WERI-Rb-1 (cell line): ENCODE measurements around the gene MEIS3.
A peak's percentile ranks its signal among the peaks of the same experiment; 100 is the strongest.

Experiments
- DNase-seq: peaks from one replicate; pipeline ENCODE4 v3.0.0-alpha.2; 2020
- H3K27ac ChIP-seq: fragments of 250-450 bp; sonication (Bioruptor Pico); 2 replicates; pipeline ENCODE4 v1.5.1; 2020; ENCODE audit warnings: mild to moderate bottlenecking, moderate library complexity
- H3K27me3 ChIP-seq: fragments of 250-450 bp; sonication (Bioruptor Pico); 2 replicates; pipeline ENCODE4 v1.5.1; 2021; ENCODE audit warnings: mild to moderate bottlenecking, low read depth, moderate library complexity; ENCODE audit not compliant: insufficient read depth, severe bottlenecking
- H3K36me3 ChIP-seq: fragments of 250-450 bp; sonication (Bioruptor Pico); 2 replicates; pipeline ENCODE4 v1.5.1; 2020; ENCODE audit warnings: mild to moderate bottlenecking, moderate library complexity
- H3K4me3 ChIP-seq: 2 replicates; pipeline ENCODE4 v1.5.1; 2011; ENCODE audit warnings: low read depth, mild to moderate bottlenecking, control low read depth, low read length
- H3K9me3 ChIP-seq: fragments of 250-450 bp; sonication (Bioruptor Pico); 2 replicates; pipeline ENCODE4 v1.5.1; 2021; ENCODE audit warnings: mild to moderate bottlenecking, moderate library complexity; ENCODE audit not compliant: severe bottlenecking
- TF ChIP-seq, protein P1 (sequence below): IDR thresholded peaks from 2 replicates; pipeline ENCODE4 v1.5.1; 2011; ENCODE audit warnings: low read depth, mild to moderate bottlenecking, control low read depth, inconsistent platforms, low read length

Gene MEIS3

DNA sequence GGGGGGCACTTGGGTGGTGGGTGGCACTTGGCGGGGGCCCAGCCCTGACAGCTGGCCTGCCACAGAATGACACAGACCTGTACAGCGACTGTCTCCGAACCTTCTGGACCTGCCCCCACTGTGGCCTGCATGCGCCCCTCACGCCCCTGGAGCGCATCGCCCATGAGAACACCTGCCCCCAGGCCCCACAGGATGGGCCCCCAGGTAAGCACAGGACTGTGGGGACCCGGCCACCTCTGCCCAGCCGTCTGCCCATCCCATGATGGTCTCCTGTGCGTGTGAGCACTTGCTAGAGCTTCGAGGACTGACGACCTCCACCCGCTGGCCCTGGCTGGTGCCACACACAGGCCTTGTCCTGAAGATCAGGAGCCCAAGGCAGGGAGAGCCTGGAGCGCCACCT is 38.2 kb downstream of the MEIS3 start:
- DNase-seq: no peak
- Histone ChIP-seq H3K4me3 (no peak overlapping the region), H3K9me3 (no peaks in the 10 kb centered on the region), H3K36me3 (peaks cover 52% of the 10 kb centered on the region), H3K27ac (no peak overlapping the region), H3K27me3 (no peaks in the 10 kb centered on the region)
- TF ChIP-seq, protein P1, sequence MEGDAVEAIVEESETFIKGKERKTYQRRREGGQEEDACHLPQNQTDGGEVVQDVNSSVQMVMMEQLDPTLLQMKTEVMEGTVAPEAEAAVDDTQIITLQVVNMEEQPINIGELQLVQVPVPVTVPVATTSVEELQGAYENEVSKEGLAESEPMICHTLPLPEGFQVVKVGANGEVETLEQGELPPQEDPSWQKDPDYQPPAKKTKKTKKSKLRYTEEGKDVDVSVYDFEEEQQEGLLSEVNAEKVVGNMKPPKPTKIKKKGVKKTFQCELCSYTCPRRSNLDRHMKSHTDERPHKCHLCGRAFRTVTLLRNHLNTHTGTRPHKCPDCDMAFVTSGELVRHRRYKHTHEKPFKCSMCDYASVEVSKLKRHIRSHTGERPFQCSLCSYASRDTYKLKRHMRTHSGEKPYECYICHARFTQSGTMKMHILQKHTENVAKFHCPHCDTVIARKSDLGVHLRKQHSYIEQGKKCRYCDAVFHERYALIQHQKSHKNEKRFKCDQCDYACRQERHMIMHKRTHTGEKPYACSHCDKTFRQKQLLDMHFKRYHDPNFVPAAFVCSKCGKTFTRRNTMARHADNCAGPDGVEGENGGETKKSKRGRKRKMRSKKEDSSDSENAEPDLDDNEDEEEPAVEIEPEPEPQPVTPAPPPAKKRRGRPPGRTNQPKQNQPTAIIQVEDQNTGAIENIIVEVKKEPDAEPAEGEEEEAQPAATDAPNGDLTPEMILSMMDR: no peak

- DNase-seq: no peak
- no peak overlapping the region for H3K4me3 ChIP-seq
- H3K9me3 ChIP-seq: no peaks in the 10 kb centered on the region
- H3K27ac ChIP-seq: no peak overlapping the region
- H3K36me3 ChIP-seq: peaks cover 58% of the 10 kb centered on the region
- no peaks in the 10 kb centered on the region for H3K27me3 ChIP-seq
- TF ChIP-seq, protein P1: no peak
Measured at GRCh38 chr19:47380559-47380958, 38.8 kb downstream of the MEIS3 start.

DNA sequence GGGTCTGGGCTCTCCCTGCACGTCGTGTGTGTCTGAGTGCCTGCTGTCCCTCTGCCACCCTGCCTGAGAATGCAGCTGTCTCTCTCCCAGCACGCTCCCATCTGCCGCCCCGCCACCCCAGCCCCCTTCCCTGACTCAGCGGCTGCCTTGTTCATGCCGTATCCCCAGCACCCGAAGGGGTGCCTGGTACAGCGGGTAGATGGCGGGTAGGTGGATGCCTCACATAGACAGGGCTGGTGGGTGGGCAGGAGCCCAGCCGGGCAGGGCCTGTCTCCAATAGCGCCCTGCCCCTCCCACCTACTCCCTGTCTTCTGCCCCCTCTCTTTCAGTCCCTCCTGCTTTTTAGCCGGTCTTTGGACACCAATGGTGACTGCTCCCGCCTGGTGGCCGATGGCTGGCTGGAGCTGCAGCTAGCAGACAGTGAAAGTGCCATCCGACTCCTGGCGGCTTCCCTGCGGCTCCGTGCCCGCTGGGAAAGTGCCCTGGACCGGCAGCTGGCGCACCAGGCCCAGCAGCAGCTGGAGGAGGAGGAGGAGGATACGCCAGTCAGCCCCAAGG is 39.9 kb downstream of the MEIS3 start:
- Histone ChIP-seq H3K27me3 (no peaks in the 10 kb centered on the region), H3K9me3 (no peaks in the 10 kb centered on the region), H3K4me3 (no peak overlapping the region), H3K27ac (peak overlapping the region; percentile 26; the same call in 1 of the 2 replicates), H3K36me3 (peaks cover 67% of the 10 kb centered on the region)
- TF ChIP-seq, protein P1: no peak
- no peak for DNase-seq

- H3K36me3 ChIP-seq: peaks cover 77% of the 10 kb centered on the region
- no peak for DNase-seq
- TF ChIP-seq, protein P1: no peak
Measured at GRCh38 chr19:47378246-47378645, 41.1 kb downstream of the MEIS3 start.

DNA sequence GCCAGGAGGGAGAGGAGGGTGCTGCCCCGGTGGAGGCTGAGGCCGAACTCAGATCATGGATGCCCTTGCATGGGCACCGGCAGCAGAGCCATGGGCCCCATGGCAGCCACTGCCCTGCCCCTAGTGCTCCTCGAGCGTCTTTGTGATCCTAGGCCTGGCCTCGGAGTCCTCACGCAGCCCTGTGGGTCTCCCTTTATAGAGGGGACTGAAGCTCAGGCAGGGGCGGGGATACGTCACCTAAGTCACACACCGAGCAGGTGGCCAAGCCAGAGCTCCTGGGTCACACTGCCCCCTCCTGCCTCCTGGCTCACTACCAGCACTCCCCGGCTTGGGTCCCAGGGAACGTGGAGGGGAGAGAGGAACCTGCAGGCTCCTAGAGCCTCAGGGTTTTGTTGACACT is 41.5 kb downstream of the MEIS3 start:
- Histone ChIP-seq H3K27ac (no peak overlapping the region), H3K9me3 (no peaks in the 10 kb centered on the region), H3K4me3 (no peak overlapping the region), H3K27me3 (no peaks in the 10 kb centered on the region), H3K36me3 (peaks cover 81% of the 10 kb centered on the region)
- peak; percentile 40 for DNase-seq
- TF ChIP-seq, protein P1: peak; percentile 17; the same call in 1 of the 2 replicates

More at GRCh38 chr19:47378246-47378645, 41.1 kb downstream of the MEIS3 start:
- no peak overlapping the region for H3K4me3 ChIP-seq
- H3K27ac ChIP-seq: no peak overlapping the region
- no peaks in the 10 kb centered on the region for H3K9me3 ChIP-seq
- no peaks in the 10 kb centered on the region for H3K27me3 ChIP-seq

DNA sequence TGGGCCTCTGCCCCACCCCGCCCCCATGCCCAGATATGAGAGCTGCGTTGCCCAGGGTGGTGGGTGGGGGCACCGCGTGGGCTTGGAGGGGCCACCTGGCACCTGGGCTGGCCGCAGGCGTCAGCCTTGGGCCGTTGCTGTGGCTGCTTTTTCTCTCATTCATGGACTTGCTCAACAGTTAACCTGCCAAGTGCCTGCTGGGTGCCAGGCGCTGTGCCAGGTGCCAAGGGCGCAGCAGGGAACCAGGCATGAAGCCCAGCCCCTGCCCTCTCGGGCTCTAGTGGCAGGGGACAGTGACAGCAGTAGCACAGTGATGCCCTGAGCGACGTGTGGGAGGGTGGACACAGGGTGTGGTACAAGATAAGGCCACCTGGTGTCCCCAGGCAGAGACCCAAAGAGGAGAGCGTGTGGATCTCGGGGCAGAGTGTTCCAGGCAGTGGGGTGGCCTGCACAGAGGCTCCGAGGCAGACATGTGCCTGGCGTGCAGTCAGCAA is 42.1 kb downstream of the MEIS3 start:
- Histone ChIP-seq H3K9me3 (no peaks in the 10 kb centered on the region), H3K27ac (no peak overlapping the region), H3K27me3 (no peaks in the 10 kb centered on the region), H3K4me3 (no peak overlapping the region), H3K36me3 (peaks cover 85% of the 10 kb centered on the region)
- DNase-seq: no peak
- TF ChIP-seq, protein P1: no peak
